Fibroblast of skin of right quadriceps (primary cell): ENCODE results near the gene NEDD4.
"Not testable (repeated sequence)": the region's sequence is repeated elsewhere in the genome, so short reads cannot be mapped to it uniquely, and the experiment has no call there.

Experiments used
- DNase-seq: peaks from one replicate; pipeline ENCODE4 v3.0.0-alpha.2; 2013

Gene NEDD4

DNA sequence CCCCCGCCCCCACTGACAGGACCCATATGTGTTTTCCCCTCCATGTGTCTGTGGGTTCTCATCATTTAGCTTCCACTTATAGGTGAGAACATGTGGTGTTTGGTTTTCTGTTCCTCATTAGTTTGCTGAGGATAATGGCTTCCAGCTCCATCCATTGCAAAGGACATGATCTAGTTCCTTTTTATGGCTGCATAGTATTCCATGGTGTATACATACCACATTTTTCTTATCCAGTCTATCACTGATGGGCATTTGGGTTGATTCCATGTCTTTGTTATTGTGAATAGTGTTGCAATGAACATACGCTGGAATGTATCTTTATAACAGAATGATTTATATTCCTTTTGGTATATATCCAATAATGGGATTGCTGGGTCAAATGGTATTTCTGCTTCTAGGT lies 171.7 kb downstream of the NEDD4 start:
- DNase-seq: peak; percentile 10

DNA sequence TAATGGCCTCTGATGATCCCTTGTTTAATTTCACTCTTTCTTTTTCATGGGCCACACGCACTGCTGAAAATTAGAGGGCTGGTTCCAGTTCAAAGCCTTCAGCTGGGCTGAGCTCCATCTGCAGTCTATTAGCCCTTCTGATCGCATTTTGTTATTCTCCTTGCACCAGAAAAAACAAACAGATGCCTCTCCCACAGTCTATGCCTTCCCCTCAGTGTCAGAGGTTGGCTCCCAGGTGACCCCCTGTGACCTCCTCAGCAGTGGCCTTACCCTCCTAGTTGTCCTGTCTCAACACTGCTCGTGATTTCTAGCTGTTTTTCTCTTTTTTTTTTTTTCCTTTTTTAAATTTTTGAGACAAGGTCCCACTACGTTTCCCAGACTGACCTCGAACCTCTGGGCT lies 173.4 kb downstream of the NEDD4 start:
- no peak for DNase-seq

DNA sequence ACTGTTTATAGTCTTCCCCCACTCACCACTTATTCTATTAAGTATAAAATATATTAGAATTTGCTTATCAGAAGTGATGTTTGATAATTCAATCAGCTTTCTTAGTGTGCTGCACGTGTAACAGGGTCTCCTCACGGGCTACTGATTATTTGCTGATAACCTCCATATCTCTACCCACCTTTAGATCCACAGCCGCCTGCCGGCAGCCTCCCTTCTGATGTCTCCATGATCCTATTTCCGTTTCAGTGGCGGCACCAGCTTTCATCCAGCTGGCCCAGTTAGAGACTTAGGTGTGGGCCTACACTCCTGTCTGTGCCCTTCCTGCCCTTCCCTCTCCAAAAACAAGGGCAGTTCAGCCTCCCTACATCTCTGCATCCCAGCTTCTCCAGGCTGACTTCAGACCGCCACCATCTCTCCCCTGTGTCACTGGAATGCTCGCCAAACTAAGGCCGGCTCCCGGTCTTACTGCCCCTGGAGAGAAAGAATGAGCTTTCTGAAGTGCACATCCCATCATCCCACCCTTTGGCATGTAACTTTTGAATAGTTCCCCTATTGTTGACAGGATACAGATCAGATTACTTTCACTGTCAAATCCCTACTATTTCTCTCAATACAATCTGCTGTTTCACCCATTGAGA lies 173.9 kb downstream of the NEDD4 start:
- DNase-seq: no peak

DNA sequence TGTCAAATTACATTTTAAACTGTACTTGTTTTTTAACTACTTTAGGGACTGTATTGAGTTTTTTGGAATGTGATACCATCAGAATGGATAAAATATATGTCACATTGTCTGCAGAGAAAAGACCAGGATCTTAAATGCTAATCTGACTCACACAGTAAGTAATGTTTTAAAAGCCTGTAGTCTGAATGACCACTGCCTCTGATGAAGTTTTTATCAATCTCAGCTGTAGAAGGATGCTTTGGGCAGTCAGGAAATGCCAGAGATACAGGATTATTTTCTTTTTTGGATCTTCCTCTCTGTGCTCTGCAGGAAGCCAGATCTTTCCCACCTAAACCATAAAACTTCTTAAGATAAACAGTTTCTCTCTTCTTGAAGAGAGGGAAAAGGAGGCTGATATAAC lies 177.4 kb downstream of the NEDD4 start:
- peak; percentile 50 for DNase-seq

DNA sequence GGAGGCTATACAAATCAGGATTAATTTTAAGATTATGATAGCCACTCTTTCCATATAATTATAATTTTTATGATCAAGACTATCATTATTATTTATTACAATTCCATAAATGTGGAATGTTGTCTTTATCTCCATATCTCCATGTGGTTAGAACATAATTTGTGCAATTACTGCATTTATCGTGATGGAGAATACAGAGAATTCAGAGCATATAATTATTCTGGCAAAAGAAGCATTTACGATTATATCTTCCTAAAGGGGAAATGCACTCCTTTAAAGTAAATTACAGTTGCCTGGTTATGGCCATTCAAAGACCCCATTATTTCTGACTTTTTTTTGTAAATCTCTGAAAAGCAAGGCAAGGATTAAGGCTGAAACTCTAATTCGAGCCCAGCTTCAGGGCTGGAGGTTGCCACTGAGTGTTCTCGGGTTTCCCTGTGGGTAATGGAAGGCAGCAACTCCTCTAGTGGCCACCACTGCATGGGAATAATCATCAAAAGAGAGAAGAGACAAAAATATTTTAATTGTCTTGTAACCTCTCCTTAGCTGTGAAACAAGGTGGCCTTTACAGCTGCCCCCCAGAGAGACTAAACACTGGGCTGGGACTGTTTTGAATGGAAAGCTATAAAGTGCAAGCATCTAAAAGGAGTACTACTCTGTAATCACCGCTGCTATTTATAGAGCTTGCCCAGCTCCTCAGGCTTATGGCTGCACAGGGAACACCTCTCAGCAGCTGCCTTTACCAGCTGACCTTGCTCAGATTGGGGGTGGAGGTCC lies 190.6 kb downstream of the NEDD4 start:
- no peak for DNase-seq

DNA sequence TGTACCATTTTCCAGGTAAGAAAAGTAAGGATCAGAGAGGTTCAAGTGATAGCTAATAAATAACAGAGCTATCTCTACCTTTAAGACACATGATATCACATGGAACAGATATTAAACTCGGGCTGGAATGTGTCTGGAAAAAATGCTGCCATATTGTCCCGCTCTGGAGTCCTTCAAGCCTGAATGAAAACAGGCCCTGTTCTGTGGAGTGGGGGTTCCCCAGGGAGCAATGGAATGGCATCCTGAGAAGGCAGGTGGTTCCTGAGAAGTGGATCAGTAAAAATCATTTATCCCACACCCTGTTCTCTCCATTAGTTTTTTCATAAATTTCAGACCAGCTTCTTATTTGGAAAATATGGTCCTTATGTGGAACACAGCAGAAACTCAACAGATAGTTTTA lies 193.2 kb downstream of the NEDD4 start:
- DNase-seq: no peak

DNA sequence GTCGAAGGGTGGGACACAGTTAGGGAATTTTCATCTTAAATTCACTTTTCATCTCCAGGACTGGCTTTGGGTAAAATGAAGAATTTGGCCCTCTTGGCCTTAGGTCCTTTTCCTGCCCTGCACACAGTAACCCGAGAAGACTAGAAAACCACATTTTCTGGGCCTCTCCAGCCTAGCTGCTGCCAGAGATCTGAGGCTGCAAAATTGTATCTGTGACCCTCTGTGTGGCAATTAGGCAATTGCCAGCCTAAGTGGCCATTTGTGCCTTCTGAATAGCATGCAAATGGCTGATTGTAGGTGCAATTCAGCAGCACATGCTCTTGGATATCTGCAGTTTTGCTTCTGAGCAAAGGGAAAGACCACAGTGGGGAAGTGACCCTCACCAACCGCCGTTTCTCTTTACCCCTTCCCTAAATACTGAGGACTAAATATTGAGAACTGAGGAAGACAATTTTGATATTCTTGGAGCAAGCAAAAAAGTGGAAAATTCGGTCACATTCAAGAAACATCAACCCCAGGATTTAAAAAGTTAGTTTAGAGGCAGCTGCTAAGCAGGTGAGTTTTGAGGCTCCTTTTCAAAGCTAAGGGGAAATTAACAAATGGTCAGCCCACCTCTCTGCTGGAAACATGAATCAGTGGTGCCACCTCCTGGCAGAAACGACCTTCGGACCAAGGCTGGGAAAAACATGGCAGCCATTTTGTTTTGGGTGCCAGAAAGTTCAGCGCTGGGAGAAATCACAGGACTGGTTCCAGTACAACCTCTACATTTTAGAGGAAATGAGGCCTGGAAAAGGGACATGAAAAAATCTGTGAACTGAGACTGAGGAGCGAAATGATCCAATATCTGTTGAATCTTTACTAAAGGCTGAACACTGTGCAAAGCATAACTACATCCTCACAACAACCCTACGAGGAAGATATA lies 193.9 kb downstream of the NEDD4 start:
- peak; percentile 34 for DNase-seq

DNA sequence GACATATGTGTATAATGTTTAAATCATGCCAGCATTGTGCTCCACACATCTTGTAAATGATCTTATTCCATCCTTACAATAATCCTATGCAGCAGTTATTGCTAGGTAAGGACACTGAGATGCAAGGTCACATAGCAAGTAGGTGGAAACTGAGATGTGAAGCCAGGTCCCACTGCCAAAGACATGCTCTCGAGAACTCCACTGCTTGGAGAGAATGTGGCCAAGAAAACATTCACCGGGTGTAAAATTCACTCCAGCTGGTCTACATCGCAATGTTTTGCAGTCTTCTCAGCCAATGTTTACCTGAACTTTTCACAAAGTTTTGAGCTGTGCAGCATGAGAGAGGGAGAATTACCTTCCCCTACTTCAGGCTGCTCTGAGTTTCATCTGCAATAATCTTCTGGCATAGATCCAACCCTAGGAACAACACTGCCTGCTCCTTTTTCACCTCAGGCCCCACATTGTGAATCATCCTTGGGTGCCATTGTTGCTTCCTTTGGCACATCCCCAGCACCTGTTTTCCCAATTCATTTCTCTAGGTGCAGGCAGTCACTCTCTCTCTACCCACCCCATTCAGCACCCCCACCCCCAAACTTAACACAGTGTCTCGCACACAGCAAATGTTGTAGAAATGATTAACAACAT lies 197.0 kb downstream of the NEDD4 start:
- no peak for DNase-seq

DNA sequence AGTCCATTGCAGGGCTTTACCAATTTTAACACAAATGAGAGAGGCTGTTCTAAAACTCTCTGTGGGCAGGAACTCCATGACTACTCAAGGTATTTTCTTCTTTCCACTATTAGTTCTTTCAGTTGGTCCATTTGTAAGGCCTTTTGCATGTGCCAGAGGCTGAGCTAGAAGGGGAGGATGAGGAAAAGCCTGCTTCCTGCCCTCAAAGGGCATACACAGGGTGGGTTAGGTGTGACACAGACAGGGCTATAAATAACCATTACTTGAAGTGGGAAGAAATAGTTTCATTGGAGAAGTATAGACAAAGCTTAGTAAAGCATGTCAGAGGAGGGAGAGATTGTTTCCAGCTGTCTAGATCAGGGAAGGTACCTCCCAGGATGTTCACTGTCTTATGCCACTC lies 198.4 kb downstream of the NEDD4 start:
- no peak for DNase-seq

DNA sequence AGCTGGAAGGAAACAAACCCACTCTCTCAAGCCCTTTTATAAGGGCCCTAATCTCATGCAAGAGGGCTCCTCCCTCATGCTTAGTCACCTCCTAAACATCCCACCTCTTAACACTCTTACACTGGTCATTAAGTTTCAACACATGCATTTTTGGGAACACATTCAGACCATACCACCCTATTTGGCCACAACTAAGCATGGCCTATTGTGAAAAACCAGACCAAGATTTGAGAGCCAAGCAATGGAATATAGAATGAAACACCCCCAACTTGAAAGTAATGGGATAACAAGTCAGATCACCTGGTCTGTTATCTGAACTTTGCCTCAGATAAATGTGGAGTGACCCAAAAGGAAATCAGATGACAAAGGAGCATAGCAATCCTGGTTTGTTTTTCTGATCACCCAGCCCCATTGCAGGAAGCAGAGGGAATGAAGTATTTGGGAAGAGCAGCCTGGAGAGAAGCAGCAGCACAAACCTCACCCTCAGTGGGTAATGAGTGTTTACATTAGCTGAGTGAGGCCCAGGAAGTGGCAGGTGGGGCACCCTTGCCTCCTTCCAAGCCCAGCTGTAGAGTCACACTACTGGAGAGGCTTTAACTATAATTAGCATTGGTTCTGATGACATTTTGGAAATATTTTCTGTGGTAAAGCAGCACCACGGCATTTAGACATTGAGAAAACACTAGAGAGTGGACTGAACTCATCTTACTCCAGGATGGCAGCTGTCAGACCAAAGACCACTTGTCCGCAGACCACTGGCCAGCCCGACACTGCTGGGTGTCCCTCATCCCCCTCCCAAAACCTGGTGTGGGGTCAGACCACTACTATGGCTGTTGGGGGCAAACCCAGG lies 201.6 kb downstream of the NEDD4 start:
- peak; percentile 69 for DNase-seq

DNA sequence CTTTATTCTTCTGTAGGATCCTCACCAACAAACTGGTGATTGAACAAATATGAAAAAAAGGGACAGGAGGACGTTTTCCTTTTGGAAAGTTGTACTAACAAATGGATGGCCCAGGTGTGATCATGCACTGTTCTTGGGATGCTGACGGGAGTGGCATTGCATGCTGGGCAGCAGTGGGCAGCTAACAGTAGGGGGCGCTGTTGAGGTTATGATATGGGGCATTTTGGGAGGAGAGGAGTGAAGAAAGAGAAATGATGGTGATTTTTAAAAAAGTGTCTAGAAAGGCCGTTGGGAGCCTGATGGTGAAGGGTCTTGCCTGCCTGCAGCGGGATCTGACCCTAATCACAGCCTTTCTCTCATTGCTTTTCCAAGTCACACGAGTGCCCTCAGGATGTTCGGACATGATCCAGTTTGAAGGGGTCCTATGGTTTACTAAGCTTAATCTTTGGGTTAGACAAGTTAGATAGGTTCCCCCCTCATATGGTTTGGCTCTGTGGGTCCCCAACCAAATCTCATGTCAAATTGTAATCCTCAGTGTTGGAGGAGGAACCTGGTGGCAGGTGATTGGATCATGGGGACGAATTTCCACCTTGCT lies 204.2 kb downstream of the NEDD4 start:
- DNase-seq: no peak

DNA sequence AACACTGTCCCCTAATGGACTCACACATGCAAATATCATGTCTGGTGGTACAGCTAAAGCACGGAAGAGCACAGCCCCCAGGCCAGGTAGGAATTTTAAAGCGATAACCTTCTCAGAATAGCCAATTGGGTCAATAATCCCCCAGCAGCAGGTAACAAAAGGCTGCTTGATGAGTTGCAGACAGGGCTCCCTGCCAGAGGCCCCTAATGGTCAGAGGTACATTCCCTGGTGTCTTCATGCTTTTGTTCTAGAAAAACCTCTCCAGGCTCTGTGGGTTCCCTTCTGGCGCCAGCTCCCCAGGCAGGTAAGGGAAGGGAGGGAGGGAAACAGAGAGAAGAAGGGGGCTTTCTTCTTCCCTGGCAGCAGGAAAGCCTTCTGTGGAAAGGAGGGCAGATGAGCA lies 207.1 kb downstream of the NEDD4 start:
- DNase-seq: no peak

DNA sequence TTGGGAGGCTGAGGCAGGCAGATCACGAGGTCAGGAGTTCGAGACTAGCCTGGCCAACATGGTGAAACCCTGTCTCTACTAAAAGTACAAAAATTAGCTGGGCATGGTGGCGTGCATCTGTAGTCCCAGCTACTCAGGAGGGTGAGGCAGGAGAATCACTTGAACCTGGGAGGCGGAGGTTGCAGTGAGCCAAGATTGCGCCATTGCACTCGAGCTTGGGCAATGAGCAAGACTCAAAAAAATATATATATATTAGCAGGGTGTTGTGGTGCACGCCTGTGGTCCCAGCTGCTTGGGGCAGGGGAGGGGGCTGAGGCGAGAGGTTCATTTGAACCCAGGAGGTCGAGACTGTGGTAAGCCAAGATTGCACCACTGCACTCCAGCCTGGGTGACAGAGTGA lies 207.8 kb downstream of the NEDD4 start:
- not testable (repeated sequence) for DNase-seq

DNA sequence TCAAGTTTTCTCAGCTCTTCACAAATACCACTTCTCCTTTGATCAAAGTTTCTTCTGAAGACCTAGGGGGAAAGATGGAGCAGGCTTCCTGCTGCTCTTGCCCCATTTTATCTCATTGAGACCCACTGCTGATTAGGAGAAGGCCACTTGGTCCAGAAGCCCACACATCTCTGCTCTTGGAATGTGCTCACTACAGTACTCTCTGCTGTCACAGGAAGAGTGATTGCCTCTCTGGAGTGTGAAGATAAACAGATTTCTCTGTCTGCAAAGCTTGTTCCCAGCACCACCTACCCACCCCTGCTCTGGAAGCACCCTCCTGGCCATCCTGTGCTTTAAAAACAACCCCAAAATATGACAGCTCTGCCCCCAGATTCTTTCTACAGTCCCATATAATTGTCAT lies 209.1 kb downstream of the NEDD4 start:
- no peak for DNase-seq

DNA sequence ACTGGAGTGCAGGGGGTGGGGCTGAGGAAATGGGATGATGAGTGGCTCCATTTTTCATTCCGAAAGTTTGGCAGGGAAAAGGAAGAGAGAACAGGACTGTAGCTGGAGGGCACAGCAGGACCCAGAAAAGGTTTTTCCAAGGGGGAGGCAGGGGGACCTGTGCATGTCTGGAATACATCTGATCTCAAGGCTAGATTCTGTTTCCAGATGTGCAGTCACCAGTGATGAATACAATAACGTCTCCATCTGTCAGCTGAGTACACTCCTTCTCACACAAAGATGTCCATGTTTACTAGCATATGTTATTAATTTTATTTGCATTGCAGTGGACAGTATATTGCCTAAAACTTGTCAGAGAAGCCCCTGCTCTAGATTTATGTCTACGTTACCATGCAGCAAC lies 210.5 kb downstream of the NEDD4 start:
- no peak for DNase-seq

DNA sequence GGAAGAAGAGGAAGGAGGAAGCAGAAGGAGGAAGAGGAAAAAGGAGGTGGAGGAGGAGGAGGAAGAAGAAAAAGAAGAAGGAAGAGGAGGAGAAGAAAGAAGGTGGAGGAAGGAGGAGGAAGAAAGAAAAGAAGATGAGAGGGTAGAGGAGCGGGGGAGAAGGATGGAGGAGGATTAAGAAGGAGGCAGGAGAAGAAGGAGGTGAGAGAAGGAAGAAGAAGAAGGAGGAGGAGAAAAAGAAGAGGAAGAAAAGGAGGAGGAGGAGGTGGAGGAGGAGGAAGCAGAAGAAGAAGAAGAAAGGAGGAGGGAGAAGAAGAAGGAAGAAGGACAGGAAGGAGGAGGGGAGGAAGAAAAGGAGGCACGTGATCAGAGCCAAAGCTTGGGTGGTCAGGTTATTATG lies 213.1 kb downstream of the NEDD4 start:
- no peak for DNase-seq

DNA sequence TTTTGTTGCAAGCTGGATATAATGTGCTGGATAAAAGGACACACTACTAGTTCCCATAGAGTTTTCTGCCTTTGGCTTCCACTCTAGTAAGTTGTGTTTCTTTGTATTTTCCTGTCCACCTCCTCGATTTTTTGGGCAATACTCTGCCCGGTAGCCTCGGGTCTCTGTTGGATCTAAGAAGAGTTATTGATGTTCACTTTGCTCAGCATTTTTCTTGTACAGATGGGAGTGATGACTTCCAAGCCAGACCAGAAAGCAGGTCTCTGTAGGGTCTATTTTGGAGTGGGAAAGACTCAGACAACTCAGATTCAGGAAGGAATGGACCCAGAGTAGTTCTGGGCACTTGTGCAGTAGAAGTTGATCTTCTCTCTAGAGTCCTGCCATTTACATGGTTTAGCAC lies 214.5 kb downstream of the NEDD4 start:
- DNase-seq: no peak
